Ovary (tissue), 9 donors: ENCODE measurements around the gene ETDC. TPM values are rescaled to one million over a fixed set of nuclear protein-coding genes. Genes with fewer than 3 reads are reported as not detected.

ENCODE experiments used
- DNase-seq, 5 donors: peaks; one replicate each; pipeline ENCODE4 v3.0.0-alpha.2; 2019 to 2020
- H3K27ac ChIP-seq, 2 donors: fragments of 200-600 bp; one replicate each; pipeline versions ENCODE4 v1.5.1 to v1.8.0; 2019 to 2022
- H3K27me3 ChIP-seq: fragments of 200-600 bp; one replicate; pipeline ENCODE4 v1.8.0; 2022
- H3K36me3 ChIP-seq: fragments of 200-600 bp; sonication (generic); one replicate; pipeline ENCODE4 v1.5.1; 2019
- H3K4me1 ChIP-seq: one replicate; pipeline ENCODE4 v1.8.1; 2013; ENCODE audit warnings: mild to moderate bottlenecking, moderate library complexity; ENCODE audit not compliant: insufficient read depth
- H3K4me3 ChIP-seq: fragments of 200-600 bp; sonication (generic); one replicate; pipeline ENCODE4 v1.5.1; 2017
- H3K9me3 ChIP-seq, 2 donors: fragments of 200-600 bp in 1 of 2; sonication (generic) in 1 of 2; one replicate each; pipeline versions ENCODE4 v1.5.1 to v1.8.1; 2013 to 2019; ENCODE audit warnings: mild to moderate bottlenecking in 1 of 2, moderate library complexity in 1 of 2
- EP300 ChIP-seq: sonication (generic); formaldehyde crosslinking; IDR thresholded peaks from one replicate; pipeline ENCODE4 v1.6.1; 2017; ENCODE audit warnings: antibody characterized with exemption
- POLR2A ChIP-seq: fragments of 450-650 bp; IDR thresholded peaks from one replicate; pipeline ENCODE4 v1.6.1; 2017; ENCODE audit warnings: antibody characterized with exemption, mild to moderate bottlenecking, moderate library complexity
- intact Hi-C, 4 donors: fragments of 100-400 bp; cut with DNase I; formaldehyde crosslinking; loops; one replicate each; pipeline versions ENCODE4 v1.11.0 to v1.15.1; 2022 to 2023
- polyA plus RNA-seq, 2 donors: library from polyadenylated mRNA; stranded (reverse); fragments of 200-250 nt in 1 of 2; fragments of 350-450 nt in 1 of 2; fragmentation: Illumina TruSeq in 1 of 2; extraction: RNeasy Lipid Tissue Mini Kit (QIAGEN cat#74804) in 1 of 2; gene quantifications; one replicate each; pipeline ENCODE4 v1.2.3, GENCODE V29; 2013 to 2014
- total RNA-seq, 7 donors: library from RNA; depleted of rRNA in 2 of 7; stranded (reverse); fragments of >200 nt in 2 of 7; fragmentation: NEBNext Ultra II Directional in 3 of 7; extraction: Animal tissue kit (Norgen Biotek cat#: 25700) in 3 of 7; gene quantifications; one replicate each; pipeline versions ENCODE4 v1.1.0 to v1.2.4, GENCODE V29; 2016 to 2023
- donor health status: DM: no; HTN: no; CAD: no; lungs with moderate emphysema.
- donor health status: DM: no; HTN: no; CAD: no.
- donor health status: Bipolar disorder and iron deficiency.
- donor health status: DM: yes; HTN: yes; CAD: no.
- donor health status: DM: no; HTN: no; CAD: no.
- donor health status: DM: yes; HTN: yes; CAD: no.

ETDC gene
- total and polyA plus RNA-seq, 9 donors, result not detected

GRCh38 chrX:135354288-135354687 is 45.0 kb downstream of the ETDC start:
- intact Hi-C loops, result no loop called here
- Histone ChIP-seq H3K27ac (no peak overlapping the region), H3K4me3 (no peak overlapping the region), H3K36me3 (no peaks in the 10 kb centered on the region), H3K27me3 (no peaks in the 10 kb centered on the region), H3K4me1 (no peaks in the 10 kb centered on the region), H3K9me3 (no peaks in the 10 kb centered on the region)
- DNase-seq, result no peak
- TF ChIP-seq POLR2A (no peak), EP300 (no peak)

Other genes with a start within 250 kb of the ETDC start
- 1 to 10 TPM; 4.9 to 9.2 (median 6.1) TPM for gene SMIM10L2B, start 210.8 kb upstream of the ETDC start, total RNA-seq
- gene SMIM10L2B, start 210.8 kb upstream of the ETDC start, polyA plus RNA-seq, result 1 to 10 TPM; 2.0 to 3.8 TPM
- not detected for gene ETDB, start 189.0 kb upstream of the ETDC start, total RNA-seq
- not detected for gene ETDB, start 189.0 kb upstream of the ETDC start, polyA plus RNA-seq
- not detected for gene CT55, start 138.1 kb upstream of the ETDC start, total RNA-seq
- not detected for gene CT55, start 138.1 kb upstream of the ETDC start, polyA plus RNA-seq
- gene ETDA, start 57.4 kb upstream of the ETDC start, total RNA-seq, result not detected
- gene ETDA, start 57.4 kb upstream of the ETDC start, polyA plus RNA-seq, result not detected
- 10 to 100 TPM in 2 of 7 donors, 1 to 10 TPM in 5; 7.0 to 10.4 (median 9.6) TPM for gene ZNF75D, start 34.6 kb downstream of the ETDC start, total RNA-seq
- gene ZNF75D, start 34.6 kb downstream of the ETDC start, polyA plus RNA-seq, result 1 to 10 TPM; 8.8 to 9.2 TPM
- 1 to 10 TPM; 5.2 to 7.3 (median 5.7) TPM for gene ZNF449, start 35.3 kb downstream of the ETDC start, total RNA-seq
- 1 to 10 TPM; 2.6 to 7.1 TPM for gene ZNF449, start 35.3 kb downstream of the ETDC start, polyA plus RNA-seq
- 1 to 10 TPM; 1.8 to 7.1 (median 4.0) TPM for gene SMIM10L2A, start 112.5 kb downstream of the ETDC start, total RNA-seq
- 1 to 10 TPM; 3.6 to 6.3 TPM for gene SMIM10L2A, start 112.5 kb downstream of the ETDC start, polyA plus RNA-seq
- 10 to 100 TPM; 13.2 to 20.7 (median 16.4) TPM for gene INTS6L, start 211.2 kb downstream of the ETDC start, total RNA-seq
- gene INTS6L, start 211.2 kb downstream of the ETDC start, polyA plus RNA-seq, result 10 to 100 TPM in 1 of 2 donors, 1 to 10 TPM in 1; 9.0 to 13.5 TPM